Measurements from ENCODE around the gene AFG1L. TPM values are rescaled to one million over a fixed set of nuclear protein-coding genes. Genes with fewer than 3 reads are reported as not detected.
"Not testable (repeated sequence)": the region's sequence is repeated elsewhere in the genome, so short reads cannot be mapped to it uniquely, and the experiment has no call there.

AFG1L gene
- total RNA-seq, 2 donors from 2014 or later, result 3.4 to 6.5 TPM

DNA sequence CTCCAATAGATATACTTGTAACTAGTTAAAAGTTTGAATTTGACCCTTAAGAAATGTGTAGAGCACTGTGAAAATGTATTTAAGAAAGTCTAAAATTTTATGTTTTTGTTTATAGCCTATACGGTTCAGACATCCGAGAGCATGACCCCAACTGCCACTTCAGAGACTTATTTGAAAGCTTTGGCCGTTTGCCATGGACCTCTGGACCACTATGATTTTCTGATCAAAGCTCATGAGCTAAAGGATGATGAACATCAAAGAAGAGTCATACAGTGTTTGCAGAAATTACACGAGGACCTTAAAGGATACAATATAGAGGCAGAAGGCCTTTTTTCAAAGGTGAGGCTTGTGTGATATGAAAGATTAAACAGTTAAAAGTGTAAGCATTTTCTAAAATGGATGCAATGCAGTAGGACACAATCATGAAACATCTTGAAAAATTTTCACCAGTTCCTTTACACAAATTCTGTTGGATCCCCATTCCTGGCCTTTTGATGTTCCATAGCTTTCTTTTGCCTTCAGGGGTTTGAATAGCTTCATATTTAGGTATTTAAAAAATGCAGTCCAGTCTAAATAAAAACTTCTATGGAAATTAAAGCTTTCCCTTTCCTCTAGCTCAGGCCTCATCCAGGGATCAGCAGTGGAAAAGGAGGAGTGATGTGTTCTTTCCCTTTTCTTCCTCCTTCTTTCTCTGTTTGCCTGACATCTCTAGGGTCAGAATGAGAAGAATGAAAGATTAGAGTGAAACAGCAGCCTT is 29.0 kb downstream of the AFG1L start:
- H3K36me3 Mint-ChIP-seq, result peaks cover 6% of the 10 kb centered on the region in 2 donors
- H3K27ac Mint-ChIP-seq, result no peak overlapping the region
- DNase-seq (ENCODE audit: low spot score in 2 of 2) (no peak), ATAC-seq (no peak)
- no peaks in the 10 kb centered on the region for H3K9me3 Mint-ChIP-seq

DNA sequence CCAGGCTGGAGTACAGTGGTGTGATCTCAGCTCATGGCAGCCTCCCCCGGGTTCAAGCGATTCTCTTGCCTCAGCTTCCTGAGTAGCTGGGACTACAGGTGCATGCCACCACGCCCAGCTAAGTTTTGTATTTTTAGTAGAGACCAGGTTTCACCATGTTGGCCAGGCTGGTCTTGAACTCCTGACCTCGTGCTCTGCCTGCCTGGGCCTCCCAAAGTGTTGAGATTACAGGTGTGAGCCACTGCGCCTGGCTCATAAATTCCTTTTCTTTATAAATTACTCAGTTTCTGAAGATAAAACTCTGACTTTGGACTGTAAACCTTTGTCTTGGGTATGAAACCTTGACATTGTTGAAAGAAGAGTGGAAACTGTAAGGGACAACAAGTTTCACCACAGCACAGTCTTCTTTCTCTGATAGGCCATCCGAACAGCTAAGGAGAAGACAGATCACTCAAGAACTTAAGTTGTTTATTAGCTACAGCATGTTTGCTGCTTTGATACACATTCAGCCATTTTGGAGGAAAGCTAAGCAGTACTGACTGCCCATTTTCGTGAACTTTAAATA is 35.4 kb downstream of the AFG1L start:
- not testable (repeated sequence) for ATAC-seq; H3K27ac Mint-ChIP-seq; DNase-seq (ENCODE audit: low spot score in 2 of 2); H3K36me3 Mint-ChIP-seq; H3K9me3 Mint-ChIP-seq

DNA sequence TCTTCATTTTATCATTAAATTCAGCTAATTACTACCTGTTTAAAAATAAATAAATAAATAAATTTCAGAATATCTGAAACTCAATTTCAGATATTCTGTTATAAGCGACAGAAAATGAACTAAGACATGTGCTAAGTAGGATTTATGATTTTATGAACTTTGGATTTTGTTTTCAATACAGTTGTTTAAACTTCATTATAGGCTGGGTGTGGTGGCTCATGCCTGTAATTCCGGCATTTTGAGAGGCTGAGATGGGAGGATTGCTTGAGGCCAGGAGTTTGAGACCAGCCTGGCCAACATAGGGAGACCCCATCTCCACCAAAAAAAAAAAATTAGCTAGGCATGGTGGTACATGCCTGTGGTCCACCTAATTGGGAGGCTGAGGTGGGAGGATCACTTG is 36.0 kb downstream of the AFG1L start:
- Mint-ChIP-seq H3K9me3 (no peaks in the 10 kb centered on the region), H3K27ac (no peak overlapping the region), H3K36me3 (peaks cover 6% of the 10 kb centered on the region in 2 donors)
- no peak for DNase-seq (ENCODE audit: low spot score in 2 of 2)
- ATAC-seq, result no peak

DNA sequence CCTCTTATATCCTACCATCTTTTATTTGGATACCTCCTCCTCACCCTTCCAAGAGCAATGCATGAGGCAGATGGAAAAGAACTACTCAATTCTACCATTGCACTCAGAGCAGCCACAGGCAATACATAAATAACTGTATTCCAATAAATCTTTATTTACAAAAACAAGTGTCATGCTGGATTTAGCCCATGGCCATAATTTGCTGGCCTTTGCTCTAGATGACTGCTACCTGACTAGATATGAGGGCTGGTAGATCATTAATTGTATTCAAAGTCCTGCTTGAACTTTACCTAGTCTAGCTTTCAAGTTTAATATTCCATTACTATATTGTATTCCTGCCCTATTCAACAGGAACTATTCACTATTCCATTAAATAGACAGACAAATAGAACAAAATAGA is 37.1 kb downstream of the AFG1L start:
- ATAC-seq, result no peak
- Mint-ChIP-seq H3K27ac (no peak overlapping the region), H3K9me3 (no peaks in the 10 kb centered on the region), H3K36me3 (peaks cover 6% of the 10 kb centered on the region in 2 donors)
- no peak for DNase-seq (ENCODE audit: low spot score in 2 of 2)

DNA sequence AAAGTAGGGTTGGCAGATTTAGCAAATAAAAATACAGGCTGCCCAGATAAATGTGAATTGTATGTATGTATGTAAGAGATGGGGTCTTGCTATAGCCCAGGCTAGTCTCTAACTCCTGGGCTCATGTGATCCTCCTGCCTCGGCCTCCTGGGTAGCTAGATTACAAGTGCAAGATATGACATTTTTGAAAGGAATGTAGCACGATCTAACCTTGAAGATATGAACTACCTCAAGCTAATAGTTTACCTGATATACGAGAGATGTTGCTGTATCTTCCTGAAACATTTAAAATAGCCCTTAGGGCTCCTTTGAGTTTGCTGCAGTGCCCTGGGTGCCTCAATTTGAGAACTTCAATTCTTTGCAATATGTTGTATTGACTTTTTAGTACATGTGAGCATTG is 42.1 kb downstream of the AFG1L start:
- H3K9me3 Mint-ChIP-seq, result no peaks in the 10 kb centered on the region
- no peak for ATAC-seq
- H3K27ac Mint-ChIP-seq, result no peak overlapping the region
- no peak for DNase-seq (ENCODE audit: low spot score in 2 of 2)
- H3K36me3 Mint-ChIP-seq, result no peaks in the 10 kb centered on the region

DNA sequence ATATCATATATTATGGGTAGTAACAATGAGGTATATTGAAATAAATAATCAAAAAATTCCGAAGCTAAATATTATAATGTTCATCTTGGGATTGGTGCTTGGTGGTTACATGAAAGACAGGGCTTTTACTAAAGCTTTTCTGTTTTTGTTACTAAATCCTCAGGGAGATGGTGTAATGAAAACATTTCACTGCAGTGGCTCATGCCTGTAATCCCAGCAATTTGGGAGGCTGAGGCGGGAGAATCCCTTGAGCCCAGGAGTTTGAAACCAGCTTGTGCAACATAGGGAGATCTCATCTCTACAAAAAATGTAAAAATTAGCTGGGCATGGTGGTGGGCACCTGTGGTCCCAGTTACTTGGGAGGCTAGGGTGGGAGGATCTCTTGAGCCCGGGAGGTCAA is 42.9 kb downstream of the AFG1L start:
- Mint-ChIP-seq H3K36me3 (no peaks in the 10 kb centered on the region), H3K27ac (no peak overlapping the region), H3K9me3 (no peaks in the 10 kb centered on the region)
- ATAC-seq (no peak), DNase-seq (ENCODE audit: low spot score in 2 of 2) (no peak)

DNA sequence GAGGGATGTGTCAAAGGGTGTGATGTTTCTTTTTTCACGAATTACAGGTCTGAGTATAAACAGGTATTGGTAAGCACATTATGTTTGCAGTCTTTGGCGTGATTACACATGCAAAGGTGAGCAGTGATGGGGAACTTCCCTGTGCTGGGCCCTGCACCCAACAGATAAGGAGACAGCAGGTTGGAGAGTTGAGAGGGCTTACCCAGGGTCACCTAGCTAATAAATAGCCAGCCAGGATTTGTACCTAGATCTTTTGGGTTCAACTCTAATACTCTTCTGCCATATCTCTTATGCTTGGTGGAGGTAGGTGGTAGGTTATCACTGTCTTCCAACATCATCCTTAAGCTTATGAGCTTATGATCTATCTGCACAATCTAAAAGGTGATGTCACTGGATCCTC is 46.5 kb downstream of the AFG1L start:
- no peak overlapping the region for H3K27ac Mint-ChIP-seq
- H3K9me3 Mint-ChIP-seq, result no peaks in the 10 kb centered on the region
- H3K36me3 Mint-ChIP-seq, result peaks cover 0 to 2% of the 10 kb centered on the region in 2 donors
- ATAC-seq (no peak), DNase-seq (ENCODE audit: low spot score in 2 of 2) (no peak)

DNA sequence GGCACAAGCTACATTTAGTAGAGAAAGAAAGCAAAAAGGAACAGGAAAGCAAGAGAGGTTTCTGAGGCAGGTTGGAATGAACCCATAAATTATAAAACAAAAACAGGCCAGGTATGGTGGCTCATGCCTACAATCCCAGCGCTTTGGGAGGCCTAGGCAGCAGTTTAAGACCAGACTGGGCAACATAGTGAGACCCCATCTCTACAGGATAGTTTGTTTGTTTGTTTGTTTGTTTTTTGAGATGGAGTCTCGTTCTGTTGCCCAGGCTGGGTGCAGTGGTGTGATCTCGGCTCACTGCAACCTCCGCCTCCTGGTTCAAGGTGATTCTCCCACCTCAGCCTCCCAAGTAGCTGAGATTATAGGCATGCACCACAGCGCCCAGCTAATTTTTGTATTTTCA is 49.0 kb downstream of the AFG1L start:
- Mint-ChIP-seq H3K9me3 (peaks cover 3 to 7% of the 10 kb centered on the region in 2 donors), H3K27ac (no peak overlapping the region), H3K36me3 (peaks cover 7 to 26% of the 10 kb centered on the region in 2 donors)
- DNase-seq (ENCODE audit: low spot score in 2 of 2) (no peak), ATAC-seq (no peak)

DNA sequence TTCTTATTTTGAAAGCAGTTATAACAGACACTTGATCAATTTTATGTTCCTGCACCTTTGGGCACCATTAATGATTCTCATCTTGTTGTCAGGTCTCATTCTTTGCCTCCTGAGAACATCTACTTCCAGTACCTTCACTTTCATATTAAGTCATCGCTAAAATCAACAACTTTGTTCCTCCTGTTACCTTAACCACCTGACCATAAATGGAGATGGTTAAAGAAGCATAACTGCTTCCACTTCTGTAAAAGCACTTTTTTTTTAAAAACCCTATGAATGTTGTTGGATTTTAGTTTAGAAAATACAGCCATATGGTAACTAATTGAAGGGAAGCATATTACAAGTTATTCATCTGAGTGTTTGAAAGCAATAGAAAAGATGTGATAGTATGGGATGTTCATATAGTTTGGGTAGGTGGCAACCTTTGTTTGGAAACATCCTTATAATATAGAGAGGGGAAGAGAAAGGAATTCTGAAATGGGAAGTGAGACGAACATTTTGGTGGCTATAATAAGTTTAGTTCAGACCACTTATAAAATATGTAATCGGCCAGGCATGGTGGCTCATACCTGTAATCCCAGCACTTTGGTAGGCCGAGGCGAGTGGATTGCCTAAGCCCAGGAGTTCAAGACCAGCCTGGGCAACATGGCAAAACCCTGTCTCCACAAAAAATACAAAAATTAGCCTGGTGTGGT is 53.9 kb downstream of the AFG1L start:
- H3K27ac Mint-ChIP-seq, result peak overlapping the region; percentile 39 to 72
- H3K9me3 Mint-ChIP-seq, result peaks cover 4 to 7% of the 10 kb centered on the region in 2 donors
- H3K36me3 Mint-ChIP-seq, result peaks cover 8 to 29% of the 10 kb centered on the region in 2 donors
- peak; percentile 88 to 91 for ATAC-seq
- no peak for DNase-seq (ENCODE audit: low spot score in 2 of 2)

DNA sequence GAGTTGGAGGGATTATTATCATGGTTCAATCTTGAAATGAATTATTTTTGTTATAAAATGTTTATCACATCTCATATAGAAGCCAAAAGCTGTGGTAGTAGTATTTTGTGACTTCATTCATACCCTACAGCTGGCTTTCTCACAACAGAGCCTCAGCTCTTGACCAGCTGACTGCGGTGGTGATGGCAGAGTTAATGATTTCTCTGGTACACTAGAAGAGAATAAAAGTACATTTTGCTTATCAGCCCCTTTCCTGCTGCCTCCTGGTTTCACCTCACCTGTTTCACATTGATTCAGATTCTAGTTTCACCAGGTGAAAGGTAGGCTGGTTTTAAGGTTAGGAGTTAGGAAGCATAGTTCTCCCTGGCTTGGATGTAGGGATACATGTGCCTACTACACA is 55.7 kb downstream of the AFG1L start:
- no peak for DNase-seq (ENCODE audit: low spot score in 2 of 2)
- peaks cover 4 to 7% of the 10 kb centered on the region in 2 donors for H3K9me3 Mint-ChIP-seq
- peaks cover 8 to 29% of the 10 kb centered on the region in 2 donors for H3K36me3 Mint-ChIP-seq
- H3K27ac Mint-ChIP-seq, result peak overlapping the region in 1 of 2 donors; percentile 37
- no peak for ATAC-seq

DNA sequence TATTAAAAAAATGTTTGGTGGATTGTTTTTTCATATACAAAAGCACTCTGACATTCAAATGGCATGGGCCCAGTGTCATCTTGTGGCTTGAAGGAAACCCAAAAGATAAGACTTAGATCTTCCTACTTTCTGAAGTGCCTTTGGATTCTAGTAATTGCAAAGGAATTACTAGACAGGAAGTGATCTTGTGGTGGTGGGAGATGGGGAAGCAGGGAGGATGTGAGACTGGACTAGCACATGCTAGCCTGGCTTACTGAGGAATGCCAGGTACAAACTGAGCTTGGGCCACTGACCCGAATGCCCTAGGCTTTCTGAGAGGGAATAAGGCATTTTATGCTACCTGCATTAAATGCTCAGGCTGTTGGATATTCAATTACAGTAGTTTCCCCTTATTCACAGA is 59.0 kb downstream of the AFG1L start:
- DNase-seq (ENCODE audit: low spot score in 2 of 2) (no peak), ATAC-seq (no peak)
- peaks cover 2 to 3% of the 10 kb centered on the region in 2 donors for H3K36me3 Mint-ChIP-seq
- no peak overlapping the region for H3K27ac Mint-ChIP-seq
- peaks cover under 1 to 2% of the 10 kb centered on the region in 2 donors for H3K9me3 Mint-ChIP-seq

DNA sequence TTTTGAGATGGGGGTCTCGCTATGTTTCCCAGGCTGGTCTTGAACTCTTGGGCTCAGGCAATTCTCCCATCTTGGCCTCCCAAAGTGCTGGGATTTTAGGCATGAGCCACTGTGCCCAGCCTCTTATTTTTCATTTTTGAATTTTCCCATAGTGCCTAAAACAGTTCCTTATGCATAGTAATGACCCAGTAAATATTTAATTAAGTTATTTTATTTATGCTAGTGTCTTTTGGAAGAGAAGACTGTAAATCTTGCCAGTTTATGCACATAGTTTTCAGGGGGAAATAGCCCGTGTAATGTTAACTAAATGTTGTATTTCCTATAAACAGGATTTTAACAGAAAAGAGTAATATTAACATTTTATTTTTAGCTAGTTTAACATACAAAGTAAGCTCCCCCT is 60.3 kb downstream of the AFG1L start:
- ATAC-seq (no peak), DNase-seq (ENCODE audit: low spot score in 2 of 2) (no peak)
- H3K27ac Mint-ChIP-seq, result no peak overlapping the region
- no peaks in the 10 kb centered on the region for H3K36me3 Mint-ChIP-seq
- H3K9me3 Mint-ChIP-seq, result no peaks in the 10 kb centered on the region

DNA sequence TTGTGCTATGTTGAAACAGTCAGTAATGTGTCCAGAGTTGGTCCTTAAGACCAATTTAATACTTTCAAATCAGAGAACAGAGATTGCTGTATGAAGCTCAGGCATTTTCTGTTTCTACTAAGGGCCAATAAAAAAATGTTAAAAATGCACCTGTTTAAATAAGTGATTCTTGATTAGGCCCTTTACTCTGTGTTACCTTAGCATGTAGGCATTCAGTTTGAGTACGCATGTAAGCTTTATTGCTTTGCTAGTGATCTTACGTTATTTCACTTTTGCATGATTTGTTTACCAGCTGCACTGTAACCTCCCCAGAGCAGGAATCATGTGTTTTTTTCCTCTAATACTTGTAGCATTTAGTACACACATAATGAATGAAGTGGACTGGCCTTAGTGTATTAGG is 61.0 kb downstream of the AFG1L start:
- no peaks in the 10 kb centered on the region for H3K36me3 Mint-ChIP-seq
- DNase-seq (ENCODE audit: low spot score in 2 of 2), result no peak
- no peaks in the 10 kb centered on the region for H3K9me3 Mint-ChIP-seq
- no peak for ATAC-seq
- H3K27ac Mint-ChIP-seq, result no peak overlapping the region

DNA sequence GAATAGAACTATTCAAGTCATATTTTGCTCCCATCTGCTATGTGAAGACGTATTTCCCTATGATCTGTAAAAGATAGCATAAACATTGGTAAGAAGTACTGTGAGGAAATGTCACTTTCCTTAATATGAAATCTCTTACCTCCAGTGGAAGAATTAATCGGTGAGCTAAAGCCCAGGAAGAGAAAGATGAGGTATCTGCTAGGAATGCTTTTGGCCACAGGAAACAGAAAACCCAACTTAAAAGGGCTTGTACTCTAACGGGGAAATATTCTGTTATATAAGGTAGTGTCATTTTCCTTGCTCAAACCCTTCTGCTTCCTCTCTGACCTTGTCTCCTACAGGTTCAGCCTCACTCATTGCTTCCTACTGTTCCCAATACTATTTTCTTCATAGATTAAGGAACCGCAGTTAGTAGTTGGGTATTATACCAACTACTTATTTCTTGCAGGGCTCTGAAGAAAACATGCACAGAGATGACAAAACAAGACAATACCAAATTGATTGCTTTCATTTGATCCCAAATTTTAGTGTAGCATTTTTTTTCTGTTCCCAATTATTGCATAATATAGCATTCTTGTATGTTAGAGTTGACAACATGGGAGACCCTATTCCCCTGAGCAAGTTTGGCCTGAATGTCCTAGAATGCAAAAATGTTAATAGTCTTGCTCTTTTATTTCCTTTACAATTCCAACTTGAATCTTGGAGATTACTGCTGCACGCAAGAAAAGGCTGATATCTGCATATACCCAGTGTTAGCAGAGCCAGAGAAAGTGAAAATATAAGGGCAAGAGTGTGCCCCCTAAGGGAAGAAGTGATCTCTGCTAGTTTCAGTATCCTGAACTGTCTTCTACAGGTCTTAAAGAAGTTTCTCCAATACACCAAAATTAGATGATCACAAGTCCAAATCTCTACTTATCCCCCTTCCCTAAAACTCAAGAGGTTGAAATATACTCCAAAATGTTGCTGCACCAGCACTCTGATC is 65.3 kb downstream of the AFG1L start:
- Mint-ChIP-seq H3K9me3 (no peaks in the 10 kb centered on the region), H3K27ac (no peak overlapping the region), H3K36me3 (no peaks in the 10 kb centered on the region)
- ATAC-seq (no peak), DNase-seq (ENCODE audit: low spot score in 2 of 2) (no peak)

DNA sequence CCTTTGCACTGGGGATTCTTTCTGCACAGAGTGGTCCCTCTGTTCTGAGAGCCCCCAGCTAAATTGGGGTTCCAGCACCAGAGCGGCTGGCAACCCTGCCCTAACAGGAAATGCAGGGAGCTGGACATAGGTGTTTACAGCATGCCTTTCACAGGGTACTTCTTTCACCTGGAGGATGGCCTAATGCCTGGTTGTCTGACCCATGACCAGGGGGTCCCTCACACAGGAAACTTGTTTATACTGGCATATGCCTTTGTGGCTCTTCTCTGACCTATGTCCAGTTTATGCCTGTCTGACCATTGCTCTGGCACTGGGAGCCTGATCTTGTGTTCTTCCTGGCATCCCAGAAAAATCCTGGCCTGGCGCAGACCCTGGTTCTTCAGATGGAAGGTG is 66.1 kb downstream of the AFG1L start:
- no peaks in the 10 kb centered on the region for H3K9me3 Mint-ChIP-seq
- ATAC-seq, result no peak
- no peaks in the 10 kb centered on the region for H3K36me3 Mint-ChIP-seq
- H3K27ac Mint-ChIP-seq, result no peak overlapping the region
- no peak for DNase-seq (ENCODE audit: low spot score in 2 of 2)

DNA sequence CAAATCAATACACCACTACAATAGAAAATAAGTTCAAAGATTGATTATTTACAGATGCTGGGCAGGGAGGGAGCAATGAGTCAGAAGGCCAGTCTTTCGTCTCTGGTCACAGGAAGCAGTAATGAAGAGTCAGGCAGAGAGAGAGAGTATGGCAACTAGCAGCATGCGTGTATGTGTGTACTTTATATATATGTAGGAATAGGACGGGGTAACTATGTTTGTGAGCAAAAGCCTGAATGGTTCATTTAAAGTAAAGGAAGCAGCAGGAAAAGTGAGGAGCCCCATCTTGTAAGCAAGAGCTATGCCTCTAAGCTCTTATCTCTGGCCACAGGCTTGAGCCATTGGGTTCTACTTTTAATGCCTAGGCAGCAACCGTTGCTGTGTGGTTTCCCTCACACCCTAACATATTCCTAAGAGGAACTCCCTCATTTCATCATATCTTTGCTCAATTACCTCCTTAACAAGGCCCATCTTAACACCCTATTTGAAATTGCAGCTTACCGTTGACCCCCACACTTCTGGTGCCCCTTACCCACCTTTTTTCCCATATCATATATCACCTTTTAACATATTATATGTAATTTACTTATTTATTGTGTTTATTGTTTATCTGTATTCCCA is 66.6 kb downstream of the AFG1L start:
- no peaks in the 10 kb centered on the region for H3K9me3 Mint-ChIP-seq
- ATAC-seq, result no peak
- no peak for DNase-seq (ENCODE audit: low spot score in 2 of 2)
- H3K27ac Mint-ChIP-seq, result no peak overlapping the region
- no peaks in the 10 kb centered on the region for H3K36me3 Mint-ChIP-seq
